A673 (cell line): ENCODE data around the gene NSUN2.

Experiments
- CTCF ChIP-seq: fragments of 300-800, 200-600 bp; sonication (generic); conservative IDR thresholded peaks from 2 replicates; pipeline ENCODE4 v1.5.1; 2017; ENCODE audit warnings: low read depth, mild to moderate bottlenecking, antibody characterized with exemption, low read length, moderate library complexity, mixed read lengths
- EZH2 ChIP-seq: fragments of 200-600 bp; sonication (generic); IDR thresholded peaks from 2 replicates; pipeline ENCODE4 v1.6.1; 2017; ENCODE audit warnings: borderline replicate concordance, low read depth, mild to moderate bottlenecking, mixed read lengths, antibody characterized with exemption, low read length; ENCODE audit not compliant: poor library complexity, severe bottlenecking

GRCh38 chr5:6632888-6633468 lies at the start of gene NSUN2, which contains the start of gene SRD5A1:
- TF ChIP-seq CTCF (no peak), EZH2 (no peak)
